ENCODE data around the gene LSS. TPM values are rescaled to one million over a fixed set of nuclear protein-coding genes. Genes with fewer than 3 reads are reported as not detected.
A peak's percentile ranks its signal among the peaks of the same experiment; 100 is the strongest.

Gene LSS
- total RNA-seq, 1 donor from 2014 or later, result 103 TPM

- intact Hi-C loops (cut with DNase I), result no loop called here
- H3K4me3 ChIP-seq, result no peak overlapping the region
- no peak overlapping the region for H3K27ac ChIP-seq
- H3K36me3 ChIP-seq, result peaks cover 0 to 4% of the 10 kb centered on the region in 2 donors
- no peak for TF ChIP-seq CTCF (IDR thresholded peaks at IDR 0.05)
- no peak for TF ChIP-seq POLR2A (IDR thresholded peaks at IDR 0.05)
- TF ChIP-seq POLR2AphosphoS5 (IDR thresholded peaks at IDR 0.05; ENCODE audit: insufficient read depth in 1 of 2, low read depth in 1 of 2), result no peak
- H3K27me3 ChIP-seq, result no peaks in the 10 kb centered on the region
- no peak for DNase-seq (ENCODE audit: extremely low spot score in 2 of 2)
- no peaks in the 10 kb centered on the region for H3K4me1 ChIP-seq
- H3K9me3 ChIP-seq, result no peaks in the 10 kb centered on the region
Observed at GRCh38 chr21:46163380-46163779, 65.2 kb downstream of the LSS start.

- TF ChIP-seq CTCF (IDR thresholded peaks at IDR 0.05), result no peak
- no peak for TF ChIP-seq POLR2A (IDR thresholded peaks at IDR 0.05)
- TF ChIP-seq POLR2AphosphoS5 (IDR thresholded peaks at IDR 0.05; ENCODE audit: insufficient read depth in 1 of 2, low read depth in 1 of 2), result no peak
- no peaks in the 10 kb centered on the region for H3K4me1 ChIP-seq
- intact Hi-C loops (cut with DNase I), result no loop called here
- DNase-seq (ENCODE audit: extremely low spot score in 2 of 2), result peak; percentile 34 to 92
- H3K4me3 ChIP-seq, result no peak overlapping the region
- no peaks in the 10 kb centered on the region for H3K9me3 ChIP-seq
- H3K27me3 ChIP-seq, result no peaks in the 10 kb centered on the region
- H3K36me3 ChIP-seq, result peaks cover 0 to 4% of the 10 kb centered on the region in 2 donors
- H3K27ac ChIP-seq, result no peak overlapping the region
Observed at GRCh38 chr21:46161633-46162592, 66.7 kb downstream of the LSS start.

GRCh38 chr21:46160907-46161632 is 67.5 kb downstream of the LSS start:
- Histone ChIP-seq H3K27ac (no peak overlapping the region), H3K4me3 (no peak overlapping the region), H3K9me3 (no peaks in the 10 kb centered on the region), H3K27me3 (no peaks in the 10 kb centered on the region), H3K4me1 (no peaks in the 10 kb centered on the region), H3K36me3 (peaks cover 0 to 4% of the 10 kb centered on the region in 2 donors)
- intact Hi-C loops (cut with DNase I), result no loop called here
- no peak for TF ChIP-seq POLR2A (IDR thresholded peaks at IDR 0.05)
- TF ChIP-seq POLR2AphosphoS5 (IDR thresholded peaks at IDR 0.05; ENCODE audit: insufficient read depth in 1 of 2, low read depth in 1 of 2), result no peak
- TF ChIP-seq CTCF (IDR thresholded peaks at IDR 0.05), result no peak
- peak; percentile 46 to 65 for DNase-seq (ENCODE audit: extremely low spot score in 2 of 2)

GRCh38 chr21:46160657-46160906 is 68.0 kb downstream of the LSS start:
- peak in 1 of 2 donors; percentile 96 for DNase-seq (ENCODE audit: extremely low spot score in 2 of 2)
- intact Hi-C loops (cut with DNase I), result no loop called here

More at GRCh38 chr21:46160657-46160906, 68.0 kb downstream of the LSS start:
- H3K4me3 ChIP-seq, result no peak overlapping the region
- no peaks in the 10 kb centered on the region for H3K4me1 ChIP-seq
- TF ChIP-seq POLR2AphosphoS5 (IDR thresholded peaks at IDR 0.05; ENCODE audit: insufficient read depth in 1 of 2, low read depth in 1 of 2), result no peak
- no peak for TF ChIP-seq CTCF (IDR thresholded peaks at IDR 0.05)
- TF ChIP-seq POLR2A (IDR thresholded peaks at IDR 0.05), result no peak
- no peaks in the 10 kb centered on the region for H3K27me3 ChIP-seq
- no peak overlapping the region for H3K27ac ChIP-seq
- H3K9me3 ChIP-seq, result no peaks in the 10 kb centered on the region
- peaks cover 0 to 4% of the 10 kb centered on the region in 2 donors for H3K36me3 ChIP-seq

Measured in vagina (tissue), 2 donors.